C4-2B (cell line): ENCODE results near the gene AIFM2.

ENCODE experiments used
- ZFX ChIP-seq: fragments of 450-650 bp; IDR thresholded peaks from 2 replicates; pipeline ENCODE4 v1.6.1; 2017
- TF ChIP-seq, protein P1 (sequence below): fragments of 450-650 bp; conservative IDR thresholded peaks from 2 replicates; pipeline ENCODE4 v1.5.1; 2017; ENCODE audit warnings: mild to moderate bottlenecking

DNA sequence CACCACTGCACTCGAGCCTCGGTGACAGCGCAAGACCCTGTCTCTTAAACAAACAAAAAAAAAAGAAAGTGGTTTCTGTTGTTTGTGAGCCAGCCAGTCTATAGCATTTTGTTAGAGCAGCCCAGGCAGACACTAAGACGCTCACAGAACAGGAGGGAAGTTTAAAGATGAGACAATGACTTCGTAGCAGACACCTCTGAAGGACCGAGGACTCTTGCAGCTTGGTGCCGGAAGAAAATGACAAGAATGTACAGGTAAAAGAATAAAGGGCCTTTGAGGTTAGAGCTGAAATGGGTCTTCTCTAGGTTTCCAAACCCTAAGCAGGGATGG is 40.3 kb downstream of the AIFM2 start:
- TF ChIP-seq, protein P1, sequence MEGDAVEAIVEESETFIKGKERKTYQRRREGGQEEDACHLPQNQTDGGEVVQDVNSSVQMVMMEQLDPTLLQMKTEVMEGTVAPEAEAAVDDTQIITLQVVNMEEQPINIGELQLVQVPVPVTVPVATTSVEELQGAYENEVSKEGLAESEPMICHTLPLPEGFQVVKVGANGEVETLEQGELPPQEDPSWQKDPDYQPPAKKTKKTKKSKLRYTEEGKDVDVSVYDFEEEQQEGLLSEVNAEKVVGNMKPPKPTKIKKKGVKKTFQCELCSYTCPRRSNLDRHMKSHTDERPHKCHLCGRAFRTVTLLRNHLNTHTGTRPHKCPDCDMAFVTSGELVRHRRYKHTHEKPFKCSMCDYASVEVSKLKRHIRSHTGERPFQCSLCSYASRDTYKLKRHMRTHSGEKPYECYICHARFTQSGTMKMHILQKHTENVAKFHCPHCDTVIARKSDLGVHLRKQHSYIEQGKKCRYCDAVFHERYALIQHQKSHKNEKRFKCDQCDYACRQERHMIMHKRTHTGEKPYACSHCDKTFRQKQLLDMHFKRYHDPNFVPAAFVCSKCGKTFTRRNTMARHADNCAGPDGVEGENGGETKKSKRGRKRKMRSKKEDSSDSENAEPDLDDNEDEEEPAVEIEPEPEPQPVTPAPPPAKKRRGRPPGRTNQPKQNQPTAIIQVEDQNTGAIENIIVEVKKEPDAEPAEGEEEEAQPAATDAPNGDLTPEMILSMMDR, result no peak
- TF ChIP-seq ZFX, result no peak
